Hepatocyte (in vitro differentiated cells): ENCODE measurements around the gene TMEM121B.

Experiments used
- CTCF ChIP-seq: fragments of 200-600 bp; sonication (generic); IDR thresholded peaks from 2 replicates; pipeline ENCODE4 v1.5.1; 2016; ENCODE audit warnings: antibody characterized with exemption, mild to moderate bottlenecking; ENCODE audit not compliant: poor library complexity
- EZH2 ChIP-seq: fragments of 200-600 bp; sonication (generic); IDR thresholded peaks from 2 replicates; pipeline ENCODE4 v1.6.1; 2016; ENCODE audit warnings: antibody characterized with exemption, mild to moderate bottlenecking, borderline replicate concordance

GRCh38 chr22:17083255-17083654 lies 37.9 kb downstream of the TMEM121B start:
- TF ChIP-seq CTCF (no peak), EZH2 (no peak)
